Tibial nerve (tissue), 4 donors: ENCODE data around the gene SYNGAP1. TPM values are rescaled to one million over a fixed set of nuclear protein-coding genes. Genes with fewer than 3 reads are reported as not detected.
"Not testable (repeated sequence)": the region's sequence is repeated elsewhere in the genome, so short reads cannot be mapped to it uniquely, and the experiment has no call there.

Experiments used
- DNase-seq, 2 donors: peaks; one replicate each; pipeline ENCODE4 v3.0.0-alpha.2; 2019; ENCODE audit warnings: low spot score in 2 of 2
- H3K27ac ChIP-seq, 4 donors: fragments of 200-600 bp; sonication (generic) in 3 of 4; one replicate each; pipeline ENCODE4 v1.5.1; 2017 to 2019; ENCODE audit warnings: mild to moderate bottlenecking in 1 of 4
- H3K27me3 ChIP-seq, 2 donors: fragments of 200-600 bp; sonication (generic) in 1 of 2; one replicate each; pipeline versions ENCODE4 v1.5.1 to v1.6.0; 2017 to 2019
- H3K36me3 ChIP-seq, 3 donors: fragments of 200-600 bp; sonication (generic); one replicate each; pipeline ENCODE4 v1.5.1; 2018 to 2019
- H3K4me1 ChIP-seq, 4 donors: fragments of 200-600 bp; sonication (generic) in 3 of 4; one replicate each; pipeline ENCODE4 v1.5.1; 2017 to 2019
- H3K4me3 ChIP-seq, 4 donors: fragments of 200-600 bp; sonication (generic) in 3 of 4; one replicate each; pipeline ENCODE4 v1.5.1; 2017 to 2019; ENCODE audit warnings: mild to moderate bottlenecking in 1 of 4, moderate library complexity in 1 of 4
- H3K9me3 ChIP-seq, 4 donors: fragments of 200-600 bp; sonication (generic) in 3 of 4; one replicate each; pipeline ENCODE4 v1.5.1; 2017 to 2019
- EP300 ChIP-seq, 2 donors: sonication (generic); formaldehyde crosslinking; IDR thresholded peaks; one replicate each; pipeline ENCODE4 v1.6.1; 2017; ENCODE audit warnings: antibody characterized with exemption in 2 of 2, mild to moderate bottlenecking in 1 of 2
- POLR2A ChIP-seq, 2 donors: fragments of 450-650 bp; IDR thresholded peaks; one replicate each; pipeline ENCODE4 v1.6.1; 2017; ENCODE audit warnings: antibody characterized with exemption in 2 of 2, mild to moderate bottlenecking in 2 of 2, moderate library complexity in 2 of 2
- WGBS, 2 donors: methylation state at CpG; one replicate each; pipeline ENCODE4 v1.1.5; 2018; 5-methylcytosine and 5-hydroxymethylcytosine counted together
- total RNA-seq, 4 donors: library from RNA; depleted of rRNA; stranded (reverse); fragments of >200 nt; gene quantifications; one replicate each; pipeline ENCODE4 v1.1.0, GENCODE V29; 2016
- TF ChIP-seq, protein P1 (sequence below), 5 experiments: fragments of 200-600 bp in 3 of 5; fragments of 450-650 bp in 2 of 5; sonication (generic) in 3 of 5; IDR thresholded peaks; one replicate each; pipeline ENCODE4 v1.5.1; 2016 to 2019; ENCODE audit warnings: antibody characterized with exemption in 5 of 5, mild to moderate bottlenecking in 3 of 5, moderate library complexity in 2 of 5

SYNGAP1 gene
- total RNA-seq, 4 donors from 2014 or later, result 13.0 to 29.7 (median 19.2) TPM

GRCh38 chr6:33483678-33484077, 63.8 kb downstream of the SYNGAP1 start:
- H3K27me3 ChIP-seq, result peaks cover 0 to 14% of the 10 kb centered on the region in 2 donors

DNA sequence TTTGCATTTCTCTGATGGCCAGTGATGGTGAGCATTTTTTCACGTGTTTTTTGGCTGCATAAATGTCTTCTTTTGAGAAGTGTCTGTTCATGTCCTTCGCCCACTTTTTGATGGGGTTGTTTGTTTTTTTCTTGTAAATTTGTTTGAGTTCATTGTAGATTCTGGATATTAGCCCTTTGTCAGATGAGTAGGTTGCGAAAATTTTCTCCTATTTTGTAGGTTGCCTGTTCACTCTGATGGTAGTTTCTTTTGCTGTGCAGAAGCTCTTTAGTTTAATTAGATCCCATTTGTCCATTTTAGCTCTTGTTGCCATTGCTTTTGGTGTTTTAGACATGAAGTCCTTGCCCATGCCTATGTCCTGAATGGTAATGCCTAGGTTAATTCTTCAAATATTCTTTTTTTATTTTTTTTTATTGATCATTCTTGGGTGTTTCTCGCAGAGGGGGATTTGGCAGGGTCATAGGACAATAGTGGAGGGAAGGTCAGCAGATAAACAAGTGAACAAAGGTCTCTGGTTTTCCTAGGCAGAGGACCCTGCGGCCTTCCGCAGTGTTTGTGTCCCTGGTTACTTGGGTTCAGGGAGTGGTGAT, 64.9 kb downstream of the SYNGAP1 start:
- H3K27me3 ChIP-seq, result peaks cover 0 to 14% of the 10 kb centered on the region in 2 donors
- 78 to 87% methylated on average over 4 of the region's 6 CpGs for WGBS, 2 donors
- H3K36me3 ChIP-seq, H3K4me1 ChIP-seq, H3K9me3 ChIP-seq, H3K27ac ChIP-seq, DNase-seq, H3K4me3 ChIP-seq: not testable (repeated sequence)

More at GRCh38 chr6:33483678-33484077, 63.8 kb downstream of the SYNGAP1 start:
- H3K36me3 ChIP-seq, result no peaks in the 10 kb centered on the region
- H3K4me1 ChIP-seq, result no peaks in the 10 kb centered on the region
- DNase-seq, result no peak
- TF ChIP-seq POLR2A (IDR thresholded peaks at IDR 0.05) (no peak), EP300 (IDR thresholded peaks at IDR 0.05) (no peak)
- H3K27ac ChIP-seq, result no peak overlapping the region
- no peaks in the 10 kb centered on the region for H3K9me3 ChIP-seq
- WGBS, 2 donors, result 65 to 88% methylated on average over 3 of the region's 3 CpGs
- H3K4me3 ChIP-seq, result no peak overlapping the region

DNA sequence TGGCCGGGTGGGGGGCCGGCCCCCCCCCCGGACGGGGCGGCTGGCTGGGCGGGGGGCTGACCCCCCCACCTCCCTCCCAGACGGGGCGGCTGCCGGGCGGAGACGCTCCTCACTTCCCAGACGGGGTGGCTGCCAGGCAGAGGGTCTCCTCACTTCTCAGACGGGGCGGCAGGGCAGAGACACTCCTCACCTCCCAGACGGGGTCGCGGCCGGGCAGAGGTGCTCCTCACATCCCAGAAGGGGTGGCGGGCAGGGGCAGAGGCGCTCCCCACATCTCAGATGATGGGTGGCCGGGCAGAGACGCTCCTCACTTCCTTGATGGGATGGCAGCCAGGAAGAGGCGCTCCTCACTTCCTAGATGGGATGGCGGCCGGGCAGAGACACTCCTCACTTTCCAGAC, 65.8 kb downstream of the SYNGAP1 start:
- not testable (repeated sequence) for H3K36me3 ChIP-seq, H3K27ac ChIP-seq, H3K4me3 ChIP-seq, H3K4me1 ChIP-seq, DNase-seq, H3K9me3 ChIP-seq
- 83 to 87% methylated on average over 16 to 18 of the region's 25 CpGs for WGBS, 2 donors
- peaks cover 0 to 14% of the 10 kb centered on the region in 2 donors for H3K27me3 ChIP-seq

DNA sequence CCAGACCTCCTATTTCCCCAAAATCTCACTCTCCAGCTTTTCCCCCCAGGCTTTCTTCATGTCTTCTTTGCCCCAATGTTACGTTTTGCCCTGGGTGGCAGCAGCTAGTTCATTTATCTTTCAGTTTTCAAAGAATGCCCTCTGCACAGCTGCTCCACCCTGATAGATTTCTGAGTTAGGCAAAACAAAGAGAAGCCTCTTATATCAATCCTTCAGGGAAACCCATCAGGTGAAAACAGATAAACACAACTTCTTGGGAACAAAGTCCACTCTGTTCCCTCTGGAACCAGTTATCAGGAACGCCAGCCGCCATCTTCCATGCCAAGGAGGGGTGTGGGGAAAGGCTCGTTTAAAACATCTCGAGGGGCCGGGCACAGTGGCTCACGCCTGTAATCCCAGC, 68.5 kb downstream of the SYNGAP1 start:
- 67 to 70% methylated on average over 7 of the region's 7 CpGs for whole genome bisulfite sequencing, 2 donors
- Histone ChIP-seq H3K4me3 (no peak overlapping the region), H3K4me1 (no peaks in the 10 kb centered on the region)

GRCh38 chr6:33490198-33490597, 70.3 kb downstream of the SYNGAP1 start:
- TF ChIP-seq, protein P1, sequence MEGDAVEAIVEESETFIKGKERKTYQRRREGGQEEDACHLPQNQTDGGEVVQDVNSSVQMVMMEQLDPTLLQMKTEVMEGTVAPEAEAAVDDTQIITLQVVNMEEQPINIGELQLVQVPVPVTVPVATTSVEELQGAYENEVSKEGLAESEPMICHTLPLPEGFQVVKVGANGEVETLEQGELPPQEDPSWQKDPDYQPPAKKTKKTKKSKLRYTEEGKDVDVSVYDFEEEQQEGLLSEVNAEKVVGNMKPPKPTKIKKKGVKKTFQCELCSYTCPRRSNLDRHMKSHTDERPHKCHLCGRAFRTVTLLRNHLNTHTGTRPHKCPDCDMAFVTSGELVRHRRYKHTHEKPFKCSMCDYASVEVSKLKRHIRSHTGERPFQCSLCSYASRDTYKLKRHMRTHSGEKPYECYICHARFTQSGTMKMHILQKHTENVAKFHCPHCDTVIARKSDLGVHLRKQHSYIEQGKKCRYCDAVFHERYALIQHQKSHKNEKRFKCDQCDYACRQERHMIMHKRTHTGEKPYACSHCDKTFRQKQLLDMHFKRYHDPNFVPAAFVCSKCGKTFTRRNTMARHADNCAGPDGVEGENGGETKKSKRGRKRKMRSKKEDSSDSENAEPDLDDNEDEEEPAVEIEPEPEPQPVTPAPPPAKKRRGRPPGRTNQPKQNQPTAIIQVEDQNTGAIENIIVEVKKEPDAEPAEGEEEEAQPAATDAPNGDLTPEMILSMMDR (IDR thresholded peaks at IDR 0.05), result no peak
- TF ChIP-seq EP300 (IDR thresholded peaks at IDR 0.05), result no peak
- no peak for TF ChIP-seq POLR2A (IDR thresholded peaks at IDR 0.05)
- no peaks in the 10 kb centered on the region for H3K4me1 ChIP-seq
- no peak overlapping the region for H3K27ac ChIP-seq
- no peak for DNase-seq
- no peaks in the 10 kb centered on the region for H3K9me3 ChIP-seq
- H3K27me3 ChIP-seq, result peaks cover 0 to 14% of the 10 kb centered on the region in 2 donors
- H3K4me3 ChIP-seq, result no peak overlapping the region
- H3K36me3 ChIP-seq, result no peaks in the 10 kb centered on the region
- WGBS, 2 donors, result 50 to 54% methylated on average over 3 of the region's 3 CpGs

More for the DNA sequence above, 68.5 kb downstream of the SYNGAP1 start:
- Histone ChIP-seq H3K27me3 (peaks cover 0 to 14% of the 10 kb centered on the region in 2 donors), H3K9me3 (no peaks in the 10 kb centered on the region), H3K27ac (no peak overlapping the region), H3K36me3 (no peaks in the 10 kb centered on the region)
- TF ChIP-seq, protein P1 (IDR thresholded peaks at IDR 0.05), result no peak
- TF ChIP-seq POLR2A (IDR thresholded peaks at IDR 0.05), result no peak
- DNase-seq, result no peak

GRCh38 chr6:33490621-33491020, 70.8 kb downstream of the SYNGAP1 start:
- 72 to 82% methylated on average over 6 of the region's 6 CpGs for WGBS, 2 donors
- Histone ChIP-seq H3K27ac (no peak overlapping the region), H3K9me3 (no peaks in the 10 kb centered on the region), H3K27me3 (peaks cover 0 to 14% of the 10 kb centered on the region in 2 donors), H3K36me3 (no peaks in the 10 kb centered on the region), H3K4me3 (no peak overlapping the region), H3K4me1 (no peaks in the 10 kb centered on the region)
- no peak for DNase-seq
- TF ChIP-seq, protein P1 (IDR thresholded peaks at IDR 0.05), result no peak
- TF ChIP-seq POLR2A (IDR thresholded peaks at IDR 0.05) (no peak), EP300 (IDR thresholded peaks at IDR 0.05) (no peak)

DNA sequence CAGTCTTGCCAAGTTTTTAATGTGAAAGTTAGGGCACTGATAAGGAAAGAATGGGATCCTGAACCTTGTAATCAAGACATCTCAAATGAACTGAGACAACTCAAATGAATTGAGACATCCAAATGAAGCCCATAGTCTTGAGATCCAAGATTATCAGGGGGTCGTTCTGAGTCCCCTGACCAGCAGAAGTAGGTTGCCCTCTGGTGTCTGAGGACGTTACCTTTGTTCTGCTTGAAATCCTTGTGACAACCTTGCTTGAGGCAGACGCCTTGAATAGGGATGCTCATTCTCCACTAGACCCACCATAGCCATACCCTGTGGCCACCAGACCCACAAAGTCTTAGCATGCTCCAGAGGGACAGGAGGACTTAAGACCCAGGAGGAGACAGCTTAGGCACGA, 72.2 kb downstream of the SYNGAP1 start:
- WGBS, 2 donors, result 35% methylated on average over 4 of the region's 4 CpGs
- H3K4me1 ChIP-seq, result no peaks in the 10 kb centered on the region
- no peak for TF ChIP-seq POLR2A (IDR thresholded peaks at IDR 0.05)
- TF ChIP-seq, protein P1 (IDR thresholded peaks at IDR 0.05), result no peak
- no peaks in the 10 kb centered on the region for H3K36me3 ChIP-seq
- no peaks in the 10 kb centered on the region for H3K9me3 ChIP-seq
- no peak overlapping the region for H3K4me3 ChIP-seq
- H3K27me3 ChIP-seq, result peaks cover 0 to 11% of the 10 kb centered on the region in 2 donors
- H3K27ac ChIP-seq, result no peak overlapping the region
- no peak for DNase-seq
